Hepatic stellate cell (primary cell): Measurements from ENCODE around the gene APEX1.
A peak's percentile ranks its signal among the peaks of the same experiment; 100 is the strongest.
"Not testable (repeated sequence)": the region's sequence is repeated elsewhere in the genome, so short reads cannot be mapped to it uniquely, and the experiment has no call there.

ENCODE experiments used
- DNase-seq: peaks from one replicate; pipeline ENCODE4 v3.0.0; 2011; ENCODE audit warnings: low spot score

APEX1 gene

GRCh38 chr14:20472536-20473169 lies 17.6 kb downstream of the APEX1 start:
- no peak for DNase-seq

- no peak for DNase-seq
Measured at GRCh38 chr14:20476776-20477175, 21.8 kb downstream of the APEX1 start.

- peak; percentile 57 for DNase-seq
Measured at GRCh38 chr14:20477211-20477876, 22.3 kb downstream of the APEX1 start.

GRCh38 chr14:20478894-20479293 lies 23.9 kb downstream of the APEX1 start:
- no peak for DNase-seq

GRCh38 chr14:20482382-20482781 lies 27.4 kb downstream of the APEX1 start:
- DNase-seq: no peak

GRCh38 chr14:20485900-20486299 lies 30.9 kb downstream of the APEX1 start:
- DNase-seq: no peak

- DNase-seq: no peak
Measured at GRCh38 chr14:20486684-20487395, 31.8 kb downstream of the APEX1 start.

- DNase-seq: no peak
Measured at GRCh38 chr14:20487396-20487725, 32.3 kb downstream of the APEX1 start.

GRCh38 chr14:20489093-20489994 lies 34.3 kb downstream of the APEX1 start:
- DNase-seq: no peak

GRCh38 chr14:20490563-20490962 lies 35.5 kb downstream of the APEX1 start:
- no peak for DNase-seq

GRCh38 chr14:20492486-20492885 lies 37.5 kb downstream of the APEX1 start:
- peak; percentile 79 for DNase-seq

- DNase-seq: no peak
Measured at GRCh38 chr14:20493634-20494033, 38.6 kb downstream of the APEX1 start.

- DNase-seq: no peak
Measured at GRCh38 chr14:20494935-20495766, 40.1 kb downstream of the APEX1 start.

- DNase-seq: no peak
Measured at GRCh38 chr14:20498622-20499021, 43.6 kb downstream of the APEX1 start.

GRCh38 chr14:20499108-20499507 lies 44.1 kb downstream of the APEX1 start:
- no peak for DNase-seq

- no peak for DNase-seq
Measured at GRCh38 chr14:20499881-20500280, 44.9 kb downstream of the APEX1 start.

- DNase-seq: no peak
Measured at GRCh38 chr14:20501346-20501745, 46.3 kb downstream of the APEX1 start.

GRCh38 chr14:20503898-20504297 lies 48.9 kb downstream of the APEX1 start:
- no peak for DNase-seq

GRCh38 chr14:20506276-20506675 lies 51.2 kb downstream of the APEX1 start:
- DNase-seq: not testable (repeated sequence)

GRCh38 chr14:20506752-20507151 lies 51.7 kb downstream of the APEX1 start:
- DNase-seq: not testable (repeated sequence)
